CD4-positive, alpha-beta T cell treated with Interleukin-10 for 1 hour (primary cell): ENCODE data around the gene MAG.
"Not testable (repeated sequence)": the region's sequence is repeated elsewhere in the genome, so short reads cannot be mapped to it uniquely, and the experiment has no call there.

ENCODE experiments used
- DNase-seq: peaks from one replicate; pipeline ENCODE4 v3.0.0-alpha.2; 2020

MAG gene

GRCh38 chr19:35347930-35348298 lies 56.0 kb downstream of the MAG start:
- DNase-seq, result no peak

- no peak for DNase-seq
These were observed 57.1 kb downstream of the MAG start for GRCh38 chr19:35348911-35349611.

- no peak for DNase-seq
These were observed 57.9 kb downstream of the MAG start for GRCh38 chr19:35349614-35350521.

- DNase-seq, result no peak
These were observed 58.6 kb downstream of the MAG start for GRCh38 chr19:35350591-35350990.

GRCh38 chr19:35351411-35352176 lies 59.6 kb downstream of the MAG start:
- no peak for DNase-seq

GRCh38 chr19:35352177-35352447 lies 60.2 kb downstream of the MAG start:
- DNase-seq, result no peak

GRCh38 chr19:35352448-35353304 lies 60.7 kb downstream of the MAG start:
- peak; percentile 80 for DNase-seq

- DNase-seq, result no peak
These were observed 61.7 kb downstream of the MAG start for GRCh38 chr19:35353635-35354034.

- no peak for DNase-seq
These were observed 62.9 kb downstream of the MAG start for GRCh38 chr19:35354898-35355297.

- DNase-seq, result no peak
These were observed 64.0 kb downstream of the MAG start for GRCh38 chr19:35355791-35356460.

- peak; percentile 10 for DNase-seq
These were observed 66.1 kb downstream of the MAG start, which contains the start of gene FFAR3 for GRCh38 chr19:35357867-35358573. Gene FFAR3, plus strand, starts transcription at chr19:35358460. Its CDS starts 431 bp downstream, at chr19:35358891.

GRCh38 chr19:35358834-35359233 lies 66.9 kb downstream of the MAG start:
- DNase-seq, result not testable (repeated sequence)

GRCh38 chr19:35359395-35359794 lies 67.4 kb downstream of the MAG start:
- DNase-seq, result not testable (repeated sequence)

- not testable (repeated sequence) for DNase-seq
These were observed 68.1 kb downstream of the MAG start for GRCh38 chr19:35360081-35360480.

GRCh38 chr19:35360880-35361420 lies 69.0 kb downstream of the MAG start:
- DNase-seq, result no peak

GRCh38 chr19:35362261-35363000 lies 70.5 kb downstream of the MAG start:
- no peak for DNase-seq

GRCh38 chr19:35363001-35363590 lies 71.1 kb downstream of the MAG start:
- DNase-seq, result no peak
